GM11168 (cell line): Measurements from ENCODE around the gene PARM1.

Experiments used
- in situ Hi-C: fragments of 300-500 bp; cut with MboI; formaldehyde crosslinking; loops from one replicate; pipeline ENCODE4 v1.12.0; 2022; ENCODE audit warnings: low sequenced_read_pairs; ENCODE audit not compliant: unreplicated experiment

The PARM1 gene

GRCh38 chr4:74934888-74935287 lies 2.0 kb downstream of the PARM1 start:
- in situ Hi-C loops: loop anchor here (25.0 kb wide), 1 partner anchor 177 kb away; no protein-coding TSS in a partner anchor

- in situ Hi-C loops: loop anchor here (25.0 kb wide), 1 partner anchor 171 kb away; no protein-coding TSS in a partner anchor
Measured at GRCh38 chr4:74941123-74941522, 8.2 kb downstream of the PARM1 start.

DNA sequence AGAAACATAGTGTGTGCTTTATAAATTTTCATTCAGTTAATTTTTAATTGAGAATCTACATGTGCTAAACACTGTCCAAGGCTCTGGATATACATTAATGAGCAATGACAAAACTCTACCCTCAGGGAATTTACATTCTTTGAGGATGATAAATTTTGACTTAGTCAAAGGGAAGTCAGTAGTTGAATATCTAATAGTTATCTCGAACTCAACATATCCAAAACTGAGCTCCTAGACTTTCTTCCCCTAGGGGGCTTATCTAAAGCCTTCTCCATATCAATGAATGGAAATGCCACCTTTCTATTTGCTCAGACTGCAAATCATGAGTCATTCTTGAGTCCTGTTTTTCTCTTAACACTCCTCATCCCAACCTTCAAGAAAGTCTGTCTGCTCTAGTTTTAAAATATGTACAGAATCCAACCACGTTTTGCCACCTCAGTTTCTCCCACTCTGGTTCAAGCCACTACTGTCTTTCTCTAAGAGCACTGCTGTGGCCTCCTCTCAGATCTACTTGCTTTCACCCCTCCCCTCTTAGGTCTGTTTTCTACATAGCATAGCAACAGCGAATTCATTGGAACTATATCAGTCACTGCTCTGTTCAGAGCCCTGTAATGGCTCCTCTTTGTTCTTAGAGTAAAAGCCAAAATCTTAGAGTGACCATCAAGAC lies 9.5 kb downstream of the PARM1 start:
- in situ Hi-C loops: loop anchor here (25.0 kb wide), 1 partner anchor 170 kb away; no protein-coding TSS in a partner anchor

- in situ Hi-C loops: loop anchor here (25.0 kb wide), 1 partner anchor 169 kb away; no protein-coding TSS in a partner anchor
Measured at GRCh38 chr4:74942918-74943253, 10.0 kb downstream of the PARM1 start.

- in situ Hi-C loops: loop anchor here (25.0 kb wide), 1 partner anchor 168 kb away; no protein-coding TSS in a partner anchor
Measured at GRCh38 chr4:74944354-74944793, 11.5 kb downstream of the PARM1 start.

GRCh38 chr4:74946196-74946595 lies 13.3 kb downstream of the PARM1 start:
- in situ Hi-C loops: loop anchor here (25.0 kb wide), 1 partner anchor 166 kb away; no protein-coding TSS in a partner anchor

- in situ Hi-C loops: loop anchor here (25.0 kb wide), 1 partner anchor 165 kb away; no protein-coding TSS in a partner anchor
Measured at GRCh38 chr4:74947798-74948197, 14.9 kb downstream of the PARM1 start.

DNA sequence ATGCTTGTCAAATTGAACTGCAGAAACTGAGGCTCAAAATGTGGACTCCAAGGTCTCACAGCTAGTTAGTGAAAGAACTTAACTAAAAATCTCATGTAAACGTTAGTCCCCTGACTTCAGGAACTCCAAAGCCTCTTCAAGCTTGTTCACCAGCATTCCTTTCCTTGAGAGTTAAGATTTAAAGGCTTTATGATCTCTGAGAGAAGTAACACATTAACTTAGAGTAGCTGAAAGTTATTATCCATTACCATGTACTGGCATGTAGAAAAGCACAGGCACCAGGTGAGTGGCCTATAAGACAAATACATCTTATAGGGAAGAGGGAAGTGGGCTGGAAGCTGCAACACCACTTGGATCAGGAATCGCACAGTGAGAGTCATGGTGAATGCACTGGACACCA lies 15.3 kb downstream of the PARM1 start:
- in situ Hi-C loops: loop anchor here (25.0 kb wide), 1 partner anchor 164 kb away; no protein-coding TSS in a partner anchor

DNA sequence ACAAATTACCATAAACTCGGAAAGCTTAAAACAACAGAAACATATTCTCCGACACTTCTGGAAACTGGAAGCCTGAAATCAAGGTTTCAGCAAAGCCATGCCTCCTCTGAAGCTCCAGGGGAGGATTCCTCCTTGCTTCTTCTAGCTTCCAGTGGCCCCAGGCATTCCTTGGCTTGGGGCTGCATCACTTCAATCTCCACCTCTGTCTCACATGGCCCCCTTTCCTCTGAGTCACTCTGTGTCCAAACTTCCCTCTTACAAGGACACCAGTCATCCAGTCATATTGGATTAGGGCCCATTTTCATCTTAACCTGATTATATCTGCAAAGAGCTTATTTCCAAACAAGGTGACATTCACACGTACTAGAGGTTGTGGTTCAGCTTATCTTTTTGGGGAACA lies 17.3 kb downstream of the PARM1 start:
- in situ Hi-C loops: no loop called here

- in situ Hi-C loops: no loop called here
Measured at GRCh38 chr4:74950882-74951281, 18.0 kb downstream of the PARM1 start.

DNA sequence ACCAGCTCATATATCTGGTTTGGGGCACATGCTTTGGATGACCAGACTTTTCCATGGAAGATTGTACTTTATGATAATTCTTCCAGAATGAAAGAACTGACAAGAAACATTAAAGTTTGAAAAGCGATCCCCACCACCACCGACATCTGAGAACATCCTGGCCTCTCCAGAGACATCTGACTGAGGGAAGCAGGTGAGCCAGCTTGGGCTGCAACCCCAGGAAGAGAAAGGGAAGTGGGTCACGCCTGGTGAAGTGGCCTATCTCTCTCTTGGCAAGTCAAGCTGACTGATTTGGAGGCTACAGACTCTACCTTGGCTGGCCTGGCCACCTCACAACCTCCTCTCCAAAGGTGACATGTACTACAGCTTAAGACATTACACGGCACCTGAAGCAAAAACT lies 20.7 kb downstream of the PARM1 start:
- in situ Hi-C loops: no loop called here

DNA sequence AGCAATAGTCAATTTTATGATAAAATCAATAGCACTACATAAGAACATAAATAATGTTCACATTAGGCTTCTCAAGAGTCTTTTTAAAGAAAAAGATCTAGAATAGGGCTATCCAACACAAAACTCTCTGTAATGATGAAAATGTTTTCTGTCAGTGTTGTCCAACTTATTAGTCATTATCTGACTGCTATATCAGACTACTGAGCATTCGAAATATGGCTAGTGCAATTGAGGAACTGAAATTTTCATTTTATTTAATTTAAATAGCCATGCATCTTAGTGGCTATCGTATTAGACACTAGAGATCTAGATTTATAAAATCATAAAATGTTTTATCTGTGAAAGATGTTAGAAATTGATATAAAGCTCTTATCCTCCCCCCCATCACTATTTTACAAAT lies 26.0 kb downstream of the PARM1 start:
- in situ Hi-C loops: no loop called here

GRCh38 chr4:74961230-74961629 lies 28.3 kb downstream of the PARM1 start:
- in situ Hi-C loops: no loop called here

DNA sequence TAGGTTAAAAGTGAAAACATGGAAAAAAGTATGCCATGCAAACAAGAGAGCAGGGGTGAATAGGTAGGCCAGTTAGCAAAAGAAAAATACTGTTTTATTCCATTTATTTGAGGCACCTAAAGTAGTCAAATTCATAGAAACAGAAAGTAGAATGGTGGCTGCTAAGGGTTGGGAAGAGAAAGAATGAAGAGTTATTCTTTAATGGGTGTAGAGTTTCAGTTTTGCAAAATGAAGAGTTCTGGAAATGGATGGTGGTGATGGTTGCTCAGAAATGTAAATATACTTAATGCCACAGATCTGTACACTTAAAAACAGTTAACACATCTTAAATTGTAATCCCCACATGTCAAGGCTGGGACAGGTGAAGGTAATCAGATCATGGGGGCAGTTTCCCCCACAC lies 29.7 kb downstream of the PARM1 start:
- in situ Hi-C loops: no loop called here

DNA sequence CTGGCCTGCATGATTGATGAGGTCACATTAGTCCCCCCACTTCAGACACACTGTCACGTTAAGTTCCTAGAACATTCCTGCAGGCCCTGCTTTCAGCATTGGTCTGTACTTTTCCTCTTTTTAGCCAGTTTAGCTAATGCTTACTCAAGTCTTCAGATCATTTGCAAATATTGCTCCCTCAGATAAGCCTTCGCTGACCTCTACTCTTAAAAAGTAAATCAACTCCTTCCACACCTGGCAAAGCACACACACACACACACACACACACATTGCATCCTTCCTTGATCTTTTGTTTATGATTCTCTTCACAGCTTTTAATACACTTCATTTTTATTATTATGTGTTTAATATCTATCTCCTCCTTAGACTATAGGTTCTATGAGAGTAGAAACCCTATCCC lies 31.4 kb downstream of the PARM1 start:
- in situ Hi-C loops: no loop called here

- in situ Hi-C loops: no loop called here
Measured at GRCh38 chr4:74967324-74967723, 34.4 kb downstream of the PARM1 start.

- in situ Hi-C loops: no loop called here
Measured at GRCh38 chr4:74968456-74969164, 35.7 kb downstream of the PARM1 start.

DNA sequence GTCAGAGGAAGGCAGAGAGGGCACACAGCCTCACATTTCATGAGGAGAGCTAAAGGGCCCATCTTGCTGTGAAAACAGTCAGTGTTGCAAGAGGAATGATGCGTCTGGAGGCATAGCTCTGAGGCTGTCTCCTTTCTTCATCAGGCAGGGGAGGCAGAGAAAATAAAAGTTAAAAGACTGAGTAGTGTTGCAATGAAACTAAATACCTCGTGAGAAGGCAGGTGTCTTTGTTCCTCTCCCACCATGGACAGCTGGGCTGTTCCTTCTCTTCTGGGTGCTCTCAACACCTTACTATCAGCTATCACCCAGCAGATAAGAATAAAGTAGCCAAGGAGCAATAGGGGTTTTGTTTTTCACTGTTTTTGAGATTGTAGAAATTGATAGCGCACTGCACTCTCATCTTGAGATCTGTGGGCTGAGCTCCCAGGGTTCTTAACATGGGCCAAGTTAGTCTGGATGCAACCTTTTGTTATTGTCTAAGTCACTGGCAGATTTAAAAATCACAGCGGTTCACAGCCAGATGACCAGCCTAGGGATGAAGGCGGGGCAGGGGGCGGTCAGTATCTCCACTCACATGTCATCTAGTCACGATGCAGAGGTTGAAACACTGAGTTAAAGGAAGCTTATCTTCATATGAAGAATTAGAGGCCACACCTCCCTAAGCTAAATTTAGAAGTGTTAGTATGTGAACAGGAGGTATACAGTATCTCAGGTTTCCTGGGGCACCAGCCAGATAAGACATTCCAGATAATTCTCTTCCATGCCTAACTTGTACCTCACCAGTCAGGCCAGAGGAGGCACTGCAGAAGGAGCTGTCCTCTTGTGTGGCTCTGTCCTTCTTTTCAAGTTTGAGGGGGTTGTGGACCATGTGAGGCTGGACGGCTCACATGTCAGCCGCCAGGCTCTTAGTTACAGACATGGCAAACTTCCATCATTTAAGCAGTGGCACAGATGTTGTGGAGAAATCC lies 36.9 kb downstream of the PARM1 start:
- in situ Hi-C loops: no loop called here

- in situ Hi-C loops: no loop called here
Measured at GRCh38 chr4:74970577-74970976, 37.7 kb downstream of the PARM1 start.

DNA sequence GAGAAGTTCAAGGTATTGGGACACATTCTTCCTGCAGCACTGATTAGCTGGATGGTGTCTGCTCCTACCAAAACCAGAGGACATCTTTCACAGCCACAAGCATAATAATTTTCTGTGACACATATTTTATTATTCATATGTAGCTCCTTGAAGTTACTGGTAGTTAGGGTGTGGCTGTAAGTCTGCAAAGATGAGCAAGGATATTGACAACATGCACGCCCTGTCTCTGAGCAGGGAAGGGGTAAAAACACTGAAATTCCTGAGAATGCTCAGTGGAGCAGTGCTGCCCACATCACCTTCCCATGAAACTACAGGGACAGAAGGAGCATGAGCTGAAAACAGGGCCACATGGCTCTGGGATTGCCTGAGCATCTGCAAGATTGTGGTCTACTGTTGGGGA lies 38.9 kb downstream of the PARM1 start:
- in situ Hi-C loops: no loop called here
